HG02759 (cell line): ENCODE data around the gene FAM229A.

Experiments used
- ATAC-seq: cut with Tn5 transposase; IDR thresholded peaks from one replicate; pipeline ENCODE4 v1.9.1; 2021; ENCODE audit warnings: mild to moderate bottlenecking, moderate library complexity; ENCODE audit not compliant: unreplicated experiment

The FAM229A gene

GRCh38 chr1:32350785-32351398, 11.4 kb downstream of the FAM229A start:
- ATAC-seq: peak; percentile 52

GRCh38 chr1:32349211-32349708, 13.0 kb downstream of the FAM229A start:
- ATAC-seq: no peak

- ATAC-seq: no peak
These were observed 15.6 kb downstream of the FAM229A start for GRCh38 chr1:32346532-32347157.

- no peak for ATAC-seq
These were observed 16.9 kb downstream of the FAM229A start for GRCh38 chr1:32345289-32345827.

DNA sequence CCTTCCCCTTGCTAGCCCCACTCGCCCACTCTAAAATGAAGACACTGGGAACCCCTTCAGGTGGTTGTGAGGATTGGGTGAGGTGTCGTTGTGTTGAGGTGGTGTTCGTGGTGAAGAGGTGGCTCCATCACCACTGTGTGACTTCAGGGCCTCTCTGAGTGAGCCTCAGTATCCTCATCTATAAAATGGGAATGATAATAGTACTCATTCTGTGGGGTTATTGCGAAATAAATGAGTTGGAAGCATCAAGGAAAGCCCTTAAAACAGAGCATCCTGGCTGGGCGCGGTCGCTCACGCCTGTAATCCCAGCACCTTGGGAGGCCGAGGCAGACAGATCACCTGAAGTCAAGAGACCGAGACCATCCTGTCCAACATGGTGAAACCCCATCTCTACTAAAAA, 19.6 kb downstream of the FAM229A start:
- no peak for ATAC-seq

DNA sequence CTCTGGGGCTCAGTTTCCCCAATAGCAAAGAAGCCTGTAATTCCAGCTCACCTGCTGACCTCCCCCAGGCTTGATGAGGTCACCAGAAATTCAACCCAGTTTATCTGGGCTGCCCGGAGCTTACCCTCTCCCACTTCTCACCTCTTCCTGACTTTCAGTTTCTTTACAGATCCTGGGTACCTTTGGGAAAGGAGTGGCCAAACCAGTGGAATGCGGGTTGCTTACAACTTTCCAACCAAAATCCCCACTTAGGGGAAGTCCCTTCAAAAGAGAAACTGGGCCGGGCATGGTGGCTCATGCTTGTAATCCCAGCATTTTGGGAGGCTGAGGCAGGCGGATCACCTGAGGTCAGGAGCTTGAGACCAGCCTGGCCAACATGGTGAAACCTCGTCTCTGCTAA, 20.3 kb downstream of the FAM229A start:
- no peak for ATAC-seq

GRCh38 chr1:32341186-32341757, 21.0 kb downstream of the FAM229A start:
- ATAC-seq: no peak

GRCh38 chr1:32339363-32339978, 22.8 kb downstream of the FAM229A start:
- ATAC-seq: no peak

GRCh38 chr1:32338637-32339145, 23.6 kb downstream of the FAM229A start:
- ATAC-seq: no peak

DNA sequence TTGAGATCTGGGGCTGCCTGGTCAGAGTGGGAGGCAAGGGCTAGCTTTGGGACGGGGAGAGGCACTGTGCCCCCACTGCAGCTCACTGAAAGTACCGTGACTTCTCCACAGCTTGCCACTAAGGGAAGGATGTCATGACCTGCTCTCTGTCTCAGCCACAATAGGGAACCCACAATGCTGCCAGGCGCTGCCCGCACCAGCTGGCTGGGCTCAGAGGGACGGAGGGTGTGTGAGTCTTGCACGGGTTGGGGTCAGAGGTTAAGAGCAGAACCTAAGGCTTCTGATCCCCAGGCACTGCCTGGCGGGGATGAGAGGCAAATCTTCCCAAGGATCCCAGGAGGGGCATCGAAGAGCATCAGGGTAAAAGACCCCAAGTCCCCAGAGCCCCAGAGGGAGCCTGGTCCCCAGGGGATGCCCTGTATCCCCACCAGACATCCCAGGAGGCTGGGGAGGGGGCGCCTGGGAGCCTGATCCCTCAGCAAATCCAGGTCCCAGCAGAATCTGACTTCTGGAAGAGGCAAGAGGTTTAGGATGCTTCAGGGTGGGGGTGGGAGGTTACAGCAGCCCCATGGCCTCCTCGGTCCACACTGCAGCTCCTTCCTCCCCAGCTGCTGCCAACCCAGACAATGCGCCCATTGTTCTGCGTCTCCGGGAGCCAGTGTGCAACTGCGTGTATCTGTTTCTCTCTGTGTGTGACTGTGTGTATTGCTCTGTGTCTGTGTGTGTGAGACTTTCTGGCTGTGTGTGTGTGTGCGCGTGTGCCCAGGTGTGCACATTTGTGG, 24.2 kb downstream of the FAM229A start:
- peak; percentile 19 for ATAC-seq

DNA sequence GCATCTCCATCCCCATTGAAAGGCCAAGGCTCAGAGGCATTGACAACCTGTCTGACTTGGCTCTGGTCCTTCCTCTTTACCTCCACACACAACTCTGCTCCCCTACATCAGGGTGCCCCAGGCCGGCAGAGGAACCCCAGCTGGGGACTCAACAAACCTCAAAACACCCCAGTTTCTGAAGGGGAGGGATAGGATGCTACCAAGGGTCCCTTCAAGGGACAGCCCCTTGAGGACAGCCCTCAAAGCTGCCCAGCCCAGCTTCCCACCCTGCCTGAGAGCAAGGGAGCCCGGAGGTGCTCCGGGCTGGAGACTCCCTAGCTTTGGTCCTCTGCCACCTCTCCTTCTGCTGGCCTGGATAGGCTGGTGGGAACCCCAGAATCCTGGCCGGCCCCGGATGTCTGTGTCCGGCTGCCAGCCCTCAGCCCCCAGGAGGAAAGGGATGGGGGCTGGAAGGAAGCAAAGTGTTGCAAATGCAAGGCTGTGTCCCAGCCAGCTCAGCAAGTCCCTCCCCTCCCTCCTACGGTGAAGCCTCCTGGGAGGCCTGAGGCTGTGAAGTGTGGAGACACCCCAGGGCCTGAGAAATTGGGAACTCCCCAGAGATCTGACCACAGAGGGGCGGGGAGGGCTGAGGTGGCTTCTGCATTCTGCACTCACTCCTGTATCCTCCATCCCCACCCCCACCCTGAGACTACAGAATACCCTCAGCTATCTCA, 25.2 kb downstream of the FAM229A start:
- ATAC-seq: peak; percentile 33

GRCh38 chr1:32336591-32336932, 25.7 kb downstream of the FAM229A start:
- ATAC-seq: no peak

GRCh38 chr1:32335790-32336590, 26.3 kb downstream of the FAM229A start, which contains the start of gene MARCKSL1:
Gene MARCKSL1, minus strand, starts transcription at chr1:32336233. Its CDS starts 200 bp downstream, at chr1:32336033.
- peak; percentile 54 for ATAC-seq

GRCh38 chr1:32335535-32335789, 26.8 kb downstream of the FAM229A start:
- ATAC-seq: peak; percentile 2

- peak; percentile 18 for ATAC-seq
These were observed 27.3 kb downstream of the FAM229A start for GRCh38 chr1:32334864-32335534.

- no peak for ATAC-seq
These were observed 27.9 kb downstream of the FAM229A start for GRCh38 chr1:32334274-32334861.

- no peak for ATAC-seq
These were observed 28.9 kb downstream of the FAM229A start for GRCh38 chr1:32333251-32333963.
